ENCODE data around the gene HNF1A.

- TF ChIP-seq CTCF (IDR thresholded peaks at IDR 0.05) (no peak), POLR2A (IDR thresholded peaks at IDR 0.05) (no peak)
Observed at GRCh38 chr12:120988658-120989057, 10.3 kb downstream of the HNF1A start.

Measured in right lobe of liver (tissue), 4 donors.